Measurements from ENCODE around the gene NOC2L.

NOC2L gene

DNA sequence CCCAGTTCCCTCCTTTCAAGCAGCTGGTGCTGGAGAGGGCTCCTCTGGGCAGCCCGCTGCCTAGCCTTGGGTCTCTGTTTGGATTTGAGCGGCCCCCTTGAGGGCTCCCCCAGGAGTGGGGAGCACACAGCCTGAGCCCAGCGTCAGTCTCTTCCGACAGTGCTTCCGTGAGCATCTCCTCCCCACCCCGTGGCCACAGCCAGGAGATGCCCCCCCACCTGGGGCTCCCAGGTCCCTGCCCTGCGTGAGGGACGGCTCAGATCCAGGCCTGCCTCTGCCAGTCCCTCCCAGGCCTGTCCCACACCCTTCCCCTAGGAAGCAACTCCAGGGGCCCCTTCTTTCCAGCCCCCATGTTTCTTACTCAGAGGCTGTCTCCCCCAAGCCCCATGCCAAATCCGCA is 31.8 kb downstream of the NOC2L start:
- no peak for DNase-seq

DNA sequence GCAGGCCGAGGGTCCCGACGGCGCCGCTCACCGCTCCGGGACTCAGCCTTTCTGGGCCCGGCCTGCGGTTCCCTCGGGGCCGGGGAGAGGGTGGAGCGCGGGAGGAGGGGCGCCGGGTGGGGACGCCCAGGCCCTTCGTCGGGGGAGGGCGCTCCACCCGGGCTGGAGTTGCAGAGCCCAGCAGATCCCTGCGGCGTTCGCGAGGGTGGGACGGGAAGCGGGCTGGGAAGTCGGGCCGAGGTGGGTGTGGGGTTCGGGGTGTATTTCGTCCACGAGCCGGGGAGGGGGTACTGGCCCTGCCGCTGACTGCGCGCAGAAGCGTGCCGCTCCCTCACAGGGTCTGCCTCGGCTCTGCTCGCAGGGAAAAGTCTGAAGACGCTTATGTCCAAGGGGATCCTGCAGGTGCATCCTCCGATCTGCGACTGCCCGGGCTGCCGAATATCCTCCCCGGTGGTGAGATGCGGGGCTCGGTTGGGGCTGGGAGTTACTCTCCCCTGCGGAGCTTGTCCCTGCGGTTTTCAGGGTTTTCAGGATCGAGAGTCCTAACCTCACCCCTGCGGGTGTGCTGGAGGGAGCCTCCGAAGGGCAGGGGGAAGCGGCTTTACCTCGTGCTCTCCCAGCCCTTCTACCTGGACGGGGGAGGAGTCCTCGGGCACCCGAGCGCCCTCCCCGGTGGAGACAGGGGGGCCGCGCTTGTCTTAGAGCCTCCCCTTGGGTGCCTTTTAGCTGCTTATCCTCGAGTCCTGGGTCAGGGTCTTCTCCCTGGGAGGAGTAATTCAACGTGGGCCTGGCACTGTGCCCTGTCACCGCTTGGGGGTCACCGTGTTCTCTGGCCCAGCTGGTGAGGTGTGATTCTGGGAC is 33.3 kb downstream of the NOC2L start:
- DNase-seq, result no peak

DNA sequence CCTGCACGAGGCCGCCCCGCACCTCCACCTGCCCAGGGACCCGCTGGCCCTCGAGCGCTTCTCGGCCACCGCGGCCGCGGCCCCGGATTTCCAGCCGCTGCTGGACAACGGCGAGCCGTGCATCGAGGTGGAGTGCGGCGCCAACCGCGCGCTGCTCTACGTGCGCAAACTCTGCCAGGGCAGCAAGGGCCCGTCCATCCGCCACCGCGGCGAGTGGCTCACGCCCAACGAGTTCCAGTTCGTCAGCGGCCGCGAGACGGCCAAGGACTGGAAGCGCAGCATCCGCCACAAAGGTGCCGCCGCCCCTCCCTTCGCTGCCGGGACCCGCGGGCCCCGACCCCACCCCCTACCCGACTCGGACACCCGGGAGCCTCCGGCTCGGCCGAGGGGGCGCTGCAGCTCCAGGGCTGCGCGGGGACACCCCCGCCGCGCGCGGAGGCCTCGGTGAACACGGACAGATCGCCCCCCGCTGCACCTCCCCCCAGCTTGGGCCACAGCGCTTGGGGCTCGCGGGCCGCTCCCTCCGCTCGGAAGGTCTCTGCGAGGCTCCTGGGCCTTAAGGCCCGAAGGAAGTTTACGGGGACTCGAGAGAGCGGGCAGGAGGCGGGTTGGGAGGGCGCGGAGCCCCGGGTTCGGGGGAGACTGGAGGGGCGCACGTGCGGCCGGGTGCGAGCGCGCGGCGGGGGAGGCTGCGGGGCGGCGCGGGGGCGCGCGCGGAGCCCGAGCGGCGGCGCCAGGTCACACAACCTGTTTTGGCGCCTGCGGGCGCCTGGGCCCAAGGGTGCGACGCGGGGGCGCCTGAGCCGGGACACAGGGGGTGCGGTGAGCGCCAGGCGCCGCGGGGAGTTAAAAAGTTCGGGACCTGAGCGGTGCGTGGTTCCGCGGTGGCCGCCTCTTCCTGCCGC is 34.1 kb downstream of the NOC2L start:
- no peak for DNase-seq

DNA sequence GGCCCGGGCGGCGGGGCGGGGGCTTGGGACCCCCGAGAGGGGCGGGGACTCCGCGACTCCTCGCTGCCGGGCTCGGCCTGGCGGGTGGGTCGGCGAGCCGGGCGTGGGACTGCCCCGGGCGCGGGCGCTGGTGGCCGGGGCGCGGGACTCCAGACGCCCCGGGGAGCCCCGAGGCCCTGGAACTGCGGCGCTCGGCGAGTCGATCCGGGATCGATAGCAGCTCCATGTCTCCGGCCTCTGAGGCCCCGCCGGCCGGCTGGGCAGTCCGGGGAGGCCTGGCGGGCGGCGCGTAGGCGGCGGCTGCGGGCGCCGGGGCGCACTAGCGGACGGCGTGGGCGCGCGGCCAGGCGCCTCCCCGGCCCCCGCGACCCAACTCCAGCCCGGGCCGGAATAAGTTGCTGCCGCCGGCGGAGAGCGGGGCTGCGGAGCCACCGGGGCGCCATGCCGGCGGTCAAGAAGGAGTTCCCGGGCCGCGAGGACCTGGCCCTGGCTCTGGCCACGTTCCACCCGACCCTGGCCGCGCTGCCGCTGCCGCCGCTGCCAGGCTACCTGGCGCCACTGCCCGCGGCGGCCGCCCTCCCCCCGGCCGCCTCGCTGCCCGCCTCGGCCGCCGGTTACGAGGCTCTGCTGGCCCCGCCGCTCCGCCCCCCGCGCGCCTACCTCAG is 34.9 kb downstream of the NOC2L start:
- no peak for DNase-seq

DNA sequence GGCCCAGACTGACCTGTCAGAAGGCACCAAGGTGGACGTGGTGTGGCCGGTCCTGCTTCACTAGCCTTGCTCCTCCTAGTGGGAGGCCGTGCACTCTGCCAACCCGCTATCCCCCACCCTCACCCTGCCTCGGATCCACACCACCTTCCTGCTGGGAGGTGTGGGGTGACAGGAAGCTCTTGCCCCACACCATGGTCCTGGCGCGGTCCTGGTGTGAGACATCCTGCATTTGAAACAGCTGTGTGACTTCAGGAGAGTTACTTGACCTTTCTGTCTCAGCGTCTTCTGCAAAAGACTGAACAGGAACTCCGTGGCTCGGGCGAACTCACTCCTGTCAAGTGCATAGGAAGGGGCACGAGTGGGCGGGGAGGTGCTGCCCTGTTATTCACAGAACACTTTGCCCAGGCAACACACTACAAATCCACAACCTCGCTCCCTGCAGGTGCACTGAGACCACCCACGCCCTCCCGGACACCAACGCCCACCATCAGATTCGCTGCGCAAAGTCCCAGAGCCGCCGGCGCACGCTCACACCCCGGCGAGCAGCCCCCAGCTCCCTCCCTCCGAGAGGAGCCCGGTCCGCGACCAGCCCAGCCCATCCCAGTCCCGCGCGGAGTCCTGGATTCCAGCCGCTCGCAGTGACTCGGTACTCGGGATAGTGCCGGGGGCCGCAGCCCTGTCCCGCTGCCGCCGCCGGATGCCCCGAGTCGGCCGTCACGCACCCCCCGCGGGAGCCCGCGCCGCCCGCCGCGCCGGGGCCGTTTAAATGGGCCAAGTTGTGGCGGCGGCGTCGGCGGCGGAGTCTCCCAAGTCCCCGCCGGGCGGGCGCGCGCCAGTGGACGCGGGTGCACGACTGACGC is 35.7 kb downstream of the NOC2L start, which contains the start of gene SAMD11:
Gene SAMD11 (plus strand): TSS at position 793 of the 860 bp plus-strand sequence. CDS start 509 bp downstream, outside the sequence.
- DNase-seq, result peak; percentile 30 to 74

DNA sequence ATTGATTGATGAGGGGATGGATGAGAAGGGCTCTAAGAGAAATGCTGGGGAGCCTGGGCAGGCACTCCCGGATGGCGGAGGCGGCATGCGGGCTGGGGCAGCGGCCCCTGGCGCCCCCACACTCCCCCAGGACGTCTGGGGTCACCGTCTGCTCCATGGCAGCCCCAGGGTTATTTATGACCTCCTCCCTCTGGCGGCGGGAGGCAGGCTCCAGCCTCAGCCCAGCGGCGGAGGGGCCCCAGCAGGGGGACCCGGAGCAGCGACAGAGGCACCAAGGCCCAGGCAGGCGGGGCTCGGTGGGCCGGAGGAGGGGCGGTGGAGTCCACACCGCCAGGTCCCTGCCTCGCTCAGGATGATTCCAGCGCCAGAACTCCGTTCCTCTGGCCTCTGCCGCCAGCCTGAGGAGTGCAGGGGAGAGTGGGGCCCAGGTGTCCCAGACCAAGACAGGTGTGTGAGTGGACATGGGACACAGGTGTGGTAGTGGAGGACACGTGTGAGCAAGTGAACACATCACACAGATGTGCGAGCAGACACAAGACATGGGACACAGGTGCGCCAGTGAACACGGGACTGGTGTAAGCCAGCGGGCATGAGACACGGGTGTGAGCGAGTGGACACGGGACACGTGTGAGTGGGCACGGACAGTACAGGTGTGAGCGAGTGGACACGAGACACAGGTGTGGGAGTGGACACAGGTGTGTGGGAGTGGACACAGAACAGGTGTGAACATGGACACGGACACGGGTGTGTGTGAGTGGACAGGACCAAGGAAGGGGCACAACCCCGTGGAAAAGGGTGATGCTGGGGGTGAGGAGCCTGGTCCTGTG is 37.8 kb downstream of the NOC2L start:
- DNase-seq, result peak in 1 of 2 donors; percentile 40

DNA sequence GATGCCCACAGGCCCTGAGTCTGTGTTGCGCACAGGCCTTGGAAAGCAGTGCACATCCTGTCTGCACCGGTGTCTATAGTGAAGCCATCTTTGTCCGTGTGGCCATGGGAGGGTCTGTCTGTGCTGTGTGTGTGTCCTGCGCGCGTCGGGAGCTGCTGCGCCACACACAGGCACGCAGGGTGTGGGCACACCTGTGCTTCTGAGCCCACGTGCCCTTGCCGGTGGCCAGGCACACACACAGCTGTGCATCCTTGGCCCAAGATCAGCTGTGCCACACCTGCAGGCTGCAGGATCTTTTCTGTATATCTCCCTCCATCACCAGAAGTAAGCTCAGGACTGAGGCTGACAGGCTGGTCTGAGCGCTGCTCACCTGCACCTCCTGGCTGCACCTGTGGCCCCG is 38.5 kb downstream of the NOC2L start:
- DNase-seq, result no peak

DNA sequence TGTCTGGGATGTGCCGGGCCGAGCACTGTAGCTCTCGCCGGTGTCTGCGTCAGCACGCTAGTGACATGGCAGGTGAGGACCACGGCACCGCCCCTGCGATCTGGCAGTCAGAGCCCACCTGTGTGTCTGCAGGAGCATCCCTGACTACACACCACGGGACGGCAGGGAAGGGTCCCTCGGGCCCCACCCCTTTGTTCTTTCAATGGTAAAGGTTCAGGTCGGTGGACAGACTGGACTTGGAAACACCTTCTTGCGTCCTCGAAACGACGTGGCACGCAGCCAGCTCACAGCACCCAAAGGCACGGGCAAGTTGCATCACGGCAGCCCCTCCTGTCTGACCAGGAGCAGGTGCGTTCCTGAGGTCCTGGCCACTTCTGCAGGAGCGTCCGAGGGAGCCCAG is 39.0 kb downstream of the NOC2L start:
- DNase-seq, result no peak

DNA sequence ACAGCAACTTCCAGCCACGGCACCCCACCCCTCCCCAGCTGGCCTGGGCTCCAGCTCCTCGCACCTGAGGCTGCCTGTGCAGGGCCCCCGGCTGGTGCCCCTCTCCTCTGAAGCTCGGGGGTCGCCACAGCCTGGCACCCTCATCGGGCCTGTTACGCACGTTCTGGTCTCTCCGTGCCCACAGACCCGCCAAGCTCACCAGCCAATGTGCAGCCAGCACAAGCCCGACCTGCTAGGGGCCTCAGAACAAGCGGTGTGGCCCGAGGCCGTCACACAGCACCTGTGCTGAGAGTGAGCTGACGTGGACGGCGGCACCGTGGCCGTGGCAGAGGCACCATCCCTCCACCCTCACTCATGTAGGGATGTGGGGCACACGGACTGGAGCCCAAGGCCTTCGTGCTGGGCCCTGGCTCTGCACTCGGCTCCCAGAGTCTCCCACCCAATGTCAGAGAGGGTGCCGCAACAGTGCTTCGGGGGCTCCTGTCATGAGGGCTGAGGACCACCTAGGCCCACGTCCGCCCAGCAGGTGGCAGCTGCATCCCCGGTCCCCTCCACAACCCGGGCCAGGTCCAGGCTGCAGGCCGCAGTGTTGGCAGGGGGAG is 39.7 kb downstream of the NOC2L start:
- no peak for DNase-seq

DNA sequence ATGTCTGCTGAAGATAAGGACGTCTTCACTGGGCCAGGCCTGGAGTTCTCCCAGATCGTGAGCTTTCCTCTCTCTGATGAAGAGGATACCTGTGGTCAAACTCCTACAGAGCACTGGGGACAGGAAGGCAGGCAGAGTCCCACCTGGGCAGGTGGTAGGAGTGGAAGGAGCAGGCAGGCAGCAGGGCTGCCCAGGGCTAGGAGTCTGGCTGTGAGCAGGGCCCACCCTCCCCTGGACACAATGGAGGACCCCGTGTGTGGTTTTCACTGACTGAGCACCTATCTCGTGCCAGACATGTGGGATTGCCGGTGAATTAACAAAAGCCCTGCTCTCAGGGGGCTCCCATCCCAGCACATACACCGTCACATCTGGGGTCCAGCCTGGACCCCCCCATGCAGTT is 40.2 kb downstream of the NOC2L start:
- DNase-seq, result no peak

DNA sequence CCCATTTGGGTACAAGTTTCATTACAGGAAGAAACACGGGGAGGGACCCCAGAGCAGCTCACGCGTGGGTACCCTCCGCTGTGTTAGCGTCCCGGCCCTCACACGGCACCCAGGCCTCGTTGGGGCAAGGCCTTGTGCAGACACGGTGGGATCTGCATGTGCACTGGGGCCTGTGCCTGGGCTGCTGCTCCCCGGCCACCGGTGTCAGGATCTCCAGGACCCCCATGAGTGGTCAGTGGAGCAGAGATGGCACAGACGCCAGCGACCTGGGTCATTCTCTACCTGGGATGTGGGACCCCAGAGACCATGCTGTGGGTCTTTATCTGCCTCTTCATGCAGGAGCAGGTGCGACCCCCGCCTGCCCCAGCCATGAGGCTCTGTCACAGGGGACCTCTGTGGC is 40.7 kb downstream of the NOC2L start:
- DNase-seq, result no peak

DNA sequence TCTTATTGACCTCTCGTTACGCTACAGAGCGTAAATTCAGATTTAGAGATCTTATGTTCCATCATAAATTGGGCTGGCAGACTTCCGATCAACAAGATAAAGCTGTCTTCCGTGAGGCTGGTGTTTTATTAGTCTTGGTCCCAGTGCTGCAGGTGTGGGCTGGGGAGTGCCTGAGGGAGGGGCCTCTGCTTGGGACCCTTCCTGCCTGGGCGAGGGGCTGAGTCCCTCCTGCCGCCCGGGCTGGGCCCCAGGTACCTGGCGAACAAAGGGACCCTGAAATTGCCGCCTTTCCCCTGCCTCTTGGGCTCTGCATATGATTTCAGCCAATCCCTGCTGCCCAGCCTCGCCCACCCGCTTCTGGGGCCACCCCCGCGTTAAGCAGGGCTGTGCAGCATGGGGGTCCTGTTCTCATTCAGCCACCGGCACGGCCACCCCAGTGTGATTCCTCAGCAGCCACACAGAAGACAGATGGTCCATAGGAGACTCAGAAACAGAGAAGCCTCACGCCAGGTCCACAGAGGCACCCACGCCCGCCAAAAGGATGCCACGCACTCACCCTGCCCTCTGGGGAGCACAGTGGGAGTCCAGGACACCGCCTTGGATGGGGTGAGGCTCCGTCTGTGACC is 41.5 kb downstream of the NOC2L start:
- no peak for DNase-seq

DNA sequence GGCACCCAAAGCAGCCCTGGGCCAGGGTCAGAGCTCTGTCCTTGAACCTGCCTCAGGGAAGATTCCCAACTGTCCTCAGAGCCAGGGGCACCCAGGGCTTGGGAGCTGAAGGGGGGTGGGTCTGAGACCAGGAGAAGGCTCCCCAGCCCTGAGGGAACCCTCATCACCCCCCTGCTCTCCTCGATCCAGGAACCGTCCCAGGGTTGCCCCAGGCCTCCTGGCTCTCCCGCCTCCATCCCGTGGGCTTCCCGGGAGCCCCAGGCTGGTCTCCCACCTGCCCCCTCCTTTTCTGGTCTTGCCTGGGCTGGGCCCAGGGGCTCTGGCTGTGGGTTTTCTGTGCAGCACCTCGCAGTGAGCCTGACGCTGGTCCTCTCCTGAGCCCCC is 42.0 kb downstream of the NOC2L start:
- DNase-seq, result no peak

DNA sequence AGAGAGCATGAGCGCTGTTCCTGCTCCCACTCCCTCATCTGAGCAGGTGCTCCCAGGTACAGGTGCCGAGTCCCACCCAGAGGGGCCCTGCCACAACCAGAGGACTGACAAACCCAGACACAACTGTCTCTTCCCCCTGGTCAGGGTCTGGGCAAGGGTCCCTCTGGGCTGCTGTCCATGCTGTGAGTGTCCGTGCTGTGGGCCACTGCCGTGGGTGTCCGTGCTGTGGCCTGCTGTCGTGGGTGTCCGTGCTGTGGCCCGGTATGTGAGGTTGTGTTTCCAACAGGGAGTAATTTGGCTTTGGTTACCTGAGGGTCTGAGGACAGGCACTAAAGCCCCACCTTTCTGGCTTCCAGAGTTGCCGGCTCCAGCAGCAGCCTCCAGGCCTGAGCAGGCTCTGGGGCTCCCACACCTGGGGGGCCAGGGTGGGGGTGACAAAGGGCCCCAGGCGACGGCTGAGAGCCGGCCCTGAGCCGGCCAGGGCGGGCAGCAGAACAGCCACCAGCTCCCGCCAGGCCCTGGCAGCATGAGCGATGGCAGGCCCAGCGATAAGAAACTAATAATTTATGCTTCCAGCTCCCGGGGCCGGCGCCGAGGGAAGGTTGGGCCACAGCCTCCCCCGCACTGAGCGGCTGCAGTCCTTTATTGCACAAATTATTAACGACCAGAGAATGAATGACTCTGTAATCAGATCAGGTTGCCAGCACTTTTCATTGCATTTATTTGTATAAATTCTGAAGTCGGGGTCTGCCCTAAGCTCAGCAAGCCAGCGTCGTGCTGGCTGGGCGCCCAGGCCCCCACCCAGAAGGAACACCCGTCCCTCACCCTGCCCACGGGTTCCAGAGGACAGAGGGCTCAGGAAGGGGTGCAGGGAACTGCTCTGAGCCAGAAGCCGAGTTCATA is 42.6 kb downstream of the NOC2L start:
- no peak for DNase-seq

DNA sequence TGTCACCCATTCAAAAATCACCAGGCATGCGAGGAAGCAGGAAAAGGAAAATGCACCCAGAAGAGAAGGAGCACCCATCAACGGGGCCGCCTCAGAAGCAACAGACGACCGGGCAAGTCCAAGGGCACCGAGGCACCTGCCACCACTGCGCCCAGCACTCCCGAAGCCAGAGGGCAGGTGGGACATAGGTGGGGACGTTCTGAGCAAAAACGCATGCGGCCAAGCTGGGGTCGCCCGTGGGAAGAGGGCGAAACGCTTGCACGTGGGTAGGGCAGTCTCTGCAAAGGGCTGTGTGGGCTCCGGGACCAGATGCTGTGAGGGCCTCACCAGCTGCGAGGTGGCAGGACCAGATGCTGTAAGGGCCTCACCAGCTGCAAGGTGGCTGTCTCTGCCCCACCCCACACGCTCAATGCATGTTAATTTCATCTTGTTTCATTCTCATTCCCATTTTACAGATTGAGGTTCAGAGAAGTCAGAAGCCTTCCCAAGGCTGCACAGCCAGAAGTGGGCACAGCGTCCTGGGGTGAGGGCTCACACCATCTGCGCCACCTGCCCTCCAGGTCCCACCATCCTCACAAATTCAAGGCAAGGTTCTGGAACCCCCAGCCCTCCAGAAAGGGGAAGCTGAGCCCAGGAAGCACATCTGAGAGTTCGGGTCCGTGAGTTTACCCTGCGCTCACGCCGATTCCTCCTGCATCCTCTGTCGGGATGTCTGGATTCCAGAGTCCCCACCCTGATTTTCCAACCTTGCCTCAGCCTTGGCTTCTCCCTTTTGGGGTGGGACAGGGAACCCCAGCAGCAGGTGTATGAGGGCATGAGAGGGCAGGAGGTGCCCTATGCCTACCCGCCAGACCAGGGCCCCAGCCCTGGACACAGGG is 43.5 kb downstream of the NOC2L start:
- DNase-seq, result no peak

DNA sequence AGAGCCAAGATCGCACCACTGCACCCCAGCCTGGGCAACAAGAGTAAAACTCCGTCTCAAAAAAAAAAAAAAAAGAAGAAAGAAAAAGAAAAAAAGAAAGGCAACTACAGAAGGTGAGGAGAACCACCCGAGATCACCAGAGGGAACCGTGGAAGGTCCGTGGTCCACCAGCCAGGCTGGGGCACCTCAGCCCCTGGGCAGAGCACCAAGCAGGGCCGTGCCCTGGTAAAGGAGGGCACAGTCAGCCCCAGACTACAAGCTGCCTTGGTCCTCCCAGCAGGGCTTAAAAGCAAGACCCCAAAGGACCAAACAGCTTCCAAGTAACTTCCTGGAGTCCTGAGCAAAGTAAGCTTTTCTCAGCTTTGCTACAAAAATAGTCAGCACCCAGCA is 44.2 kb downstream of the NOC2L start:
- DNase-seq, result no peak

DNA sequence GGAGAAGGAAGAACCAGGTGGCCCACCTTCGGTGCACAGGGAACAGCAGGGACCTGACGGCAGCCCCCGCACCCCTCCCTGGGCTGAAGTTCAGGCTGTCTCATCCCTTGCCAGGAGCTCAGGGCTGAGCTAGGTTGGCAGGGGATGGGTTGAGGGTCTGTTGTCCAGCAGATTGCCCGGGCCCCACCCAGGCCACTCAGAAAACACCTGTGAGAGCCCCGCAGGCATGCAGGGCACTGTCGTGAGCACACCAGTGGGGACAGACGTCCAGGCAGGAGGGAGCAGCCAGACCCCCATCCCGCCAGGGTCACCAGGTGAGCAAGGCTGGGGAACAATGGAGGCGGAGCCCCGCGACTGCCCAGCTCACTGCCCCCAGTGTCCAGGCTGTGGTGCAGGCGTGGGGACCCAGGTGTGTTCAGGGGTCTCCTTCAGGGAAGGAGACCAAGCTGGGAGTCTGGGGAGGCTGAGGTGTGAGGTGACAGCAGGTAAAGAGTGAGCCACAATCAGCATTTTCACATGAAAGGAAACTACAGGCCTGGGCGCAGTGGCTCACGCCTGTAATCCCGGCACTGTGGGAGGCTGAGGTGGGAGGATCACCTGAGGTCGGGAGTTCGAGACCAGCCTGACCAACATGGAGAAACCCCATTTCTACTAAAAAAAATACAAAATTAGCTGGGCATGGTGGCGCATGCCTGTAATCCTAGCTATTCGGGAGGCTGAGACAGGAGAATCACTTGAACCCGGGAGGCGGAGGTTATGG is 44.7 kb downstream of the NOC2L start:
- no peak for DNase-seq

Measured in CD4-positive, alpha-beta T cell treated with Interleukin-4 for 1 hour (primary cell).